ENCODE measurements around the gene ZNF738.

ZNF738 gene

DNA sequence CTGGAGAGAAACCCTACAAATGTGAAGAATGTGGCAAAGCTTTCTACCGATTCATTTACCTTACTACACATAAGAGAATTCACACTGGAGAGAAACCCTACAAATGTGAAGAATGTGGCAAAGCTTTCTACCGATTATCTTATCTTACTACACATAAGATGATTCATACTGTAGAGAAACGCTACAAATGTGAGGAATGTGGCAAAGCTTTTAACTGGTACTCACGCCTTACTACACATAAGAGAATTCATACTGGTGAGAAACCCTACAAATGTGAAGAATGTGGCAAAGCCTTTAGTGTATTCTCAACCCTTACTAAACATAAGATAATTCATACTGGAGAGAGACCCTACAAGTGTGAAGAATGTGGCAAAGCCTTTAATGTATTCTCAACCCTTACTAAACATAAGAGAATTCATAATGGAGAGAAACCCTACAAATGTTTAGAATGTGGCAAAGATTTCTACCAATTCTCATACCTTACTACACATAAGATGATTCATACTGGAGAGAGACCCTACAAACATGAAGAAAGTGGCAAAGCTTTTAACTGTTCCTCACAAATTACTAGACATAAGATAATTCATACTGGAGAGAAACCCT lies 25.3 kb downstream of the ZNF738 start:
- no peak overlapping the region for H3K4me3 ChIP-seq (ENCODE audit: low read depth, low read length)
- TF ChIP-seq, protein P1, sequence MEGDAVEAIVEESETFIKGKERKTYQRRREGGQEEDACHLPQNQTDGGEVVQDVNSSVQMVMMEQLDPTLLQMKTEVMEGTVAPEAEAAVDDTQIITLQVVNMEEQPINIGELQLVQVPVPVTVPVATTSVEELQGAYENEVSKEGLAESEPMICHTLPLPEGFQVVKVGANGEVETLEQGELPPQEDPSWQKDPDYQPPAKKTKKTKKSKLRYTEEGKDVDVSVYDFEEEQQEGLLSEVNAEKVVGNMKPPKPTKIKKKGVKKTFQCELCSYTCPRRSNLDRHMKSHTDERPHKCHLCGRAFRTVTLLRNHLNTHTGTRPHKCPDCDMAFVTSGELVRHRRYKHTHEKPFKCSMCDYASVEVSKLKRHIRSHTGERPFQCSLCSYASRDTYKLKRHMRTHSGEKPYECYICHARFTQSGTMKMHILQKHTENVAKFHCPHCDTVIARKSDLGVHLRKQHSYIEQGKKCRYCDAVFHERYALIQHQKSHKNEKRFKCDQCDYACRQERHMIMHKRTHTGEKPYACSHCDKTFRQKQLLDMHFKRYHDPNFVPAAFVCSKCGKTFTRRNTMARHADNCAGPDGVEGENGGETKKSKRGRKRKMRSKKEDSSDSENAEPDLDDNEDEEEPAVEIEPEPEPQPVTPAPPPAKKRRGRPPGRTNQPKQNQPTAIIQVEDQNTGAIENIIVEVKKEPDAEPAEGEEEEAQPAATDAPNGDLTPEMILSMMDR (IDR thresholded peaks at IDR 0.05; ENCODE audit: low read depth, low read length): no peak

DNA sequence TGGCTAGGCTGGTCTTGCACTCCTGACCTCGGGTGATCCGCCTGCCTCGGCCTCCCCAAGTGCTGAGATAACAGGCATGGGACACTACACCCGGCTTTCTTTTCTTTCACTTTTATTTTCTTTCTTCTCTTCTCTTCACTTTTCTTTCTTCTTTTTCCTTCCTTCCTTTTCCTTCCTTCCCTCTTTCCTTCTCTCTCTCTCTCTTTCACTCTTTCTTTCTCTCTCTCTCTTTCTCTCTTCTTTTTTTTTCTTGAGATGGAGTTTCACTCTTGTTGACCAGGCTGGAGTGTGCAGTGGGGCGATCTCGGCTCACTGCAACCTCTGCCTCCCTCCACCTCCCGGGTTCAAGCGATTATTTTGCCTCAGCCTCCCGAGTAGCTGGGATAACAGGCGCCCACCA lies 37.3 kb downstream of the ZNF738 start:
- TF ChIP-seq, protein P1 (IDR thresholded peaks at IDR 0.05; ENCODE audit: low read depth, low read length): no peak
- H3K4me3 ChIP-seq (ENCODE audit: low read depth, low read length): no peak overlapping the region

DNA sequence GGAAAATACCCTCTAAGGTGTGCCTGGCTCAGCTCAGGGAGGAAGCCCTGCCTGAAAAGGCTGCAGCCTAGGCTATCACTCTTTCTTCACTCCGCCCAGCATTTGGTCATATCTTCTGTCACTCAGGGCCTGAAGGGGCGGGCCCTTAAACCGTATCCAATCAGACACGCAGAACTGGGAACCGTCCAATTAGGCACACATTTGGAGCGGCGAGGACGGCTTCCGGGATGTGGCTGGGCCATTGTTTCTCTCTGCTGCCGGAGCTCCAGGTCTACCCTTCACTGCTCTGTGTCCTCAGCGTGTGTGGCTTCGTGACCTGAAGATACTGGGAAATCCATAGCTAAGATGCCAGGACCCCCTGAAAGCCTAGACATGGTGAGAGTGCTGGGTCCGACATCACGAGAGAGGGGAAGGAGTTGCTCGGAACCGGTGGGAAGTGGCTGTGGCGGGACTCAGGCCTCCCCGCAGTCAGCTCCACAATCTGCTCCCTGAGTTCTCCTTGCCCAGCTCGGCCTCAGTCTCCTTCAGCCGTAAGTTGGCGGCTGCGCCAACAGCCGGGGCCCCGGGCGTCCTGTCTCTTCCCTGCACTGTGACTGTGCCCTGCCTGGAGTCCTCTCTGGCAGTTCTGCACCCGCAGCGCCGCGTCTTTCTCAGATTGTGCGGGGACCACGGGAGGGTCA lies 38.2 kb downstream of the ZNF738 start, which contains the start of gene ZNF493:
Gene ZNF493 (plus strand): TSS at position 241 of the 680 bp plus-strand sequence. CDS start 105 bp downstream, at position 346.
- H3K4me3 ChIP-seq (ENCODE audit: low read depth, low read length): peak within 1 kb of the TSS; percentile 97

DNA sequence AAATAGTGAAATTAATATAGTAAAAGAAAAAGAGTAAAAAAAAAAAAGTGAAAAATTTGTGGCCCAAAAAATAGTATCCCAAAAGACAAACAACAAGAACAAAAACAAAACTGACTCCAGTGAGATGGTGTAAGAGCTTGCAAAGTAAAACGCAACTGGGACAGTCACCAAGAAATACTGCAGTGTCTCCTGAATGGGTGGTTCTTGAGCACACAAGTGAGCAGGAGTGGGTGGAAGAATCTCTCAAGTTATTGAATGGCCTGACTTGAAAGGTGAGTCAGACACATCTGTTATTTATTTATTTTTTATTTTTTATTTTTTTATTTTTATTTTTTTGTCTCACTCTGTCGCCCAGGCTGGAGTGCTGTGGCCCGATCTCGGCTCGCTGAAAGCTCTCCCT lies 40.1 kb downstream of the ZNF738 start:
- TF ChIP-seq, protein P1 (IDR thresholded peaks at IDR 0.05; ENCODE audit: low read depth, low read length): no peak
- no peak overlapping the region for H3K4me3 ChIP-seq (ENCODE audit: low read depth, low read length)

More for the DNA sequence above, 38.2 kb downstream of the ZNF738 start, which contains the start of gene ZNF493:
- TF ChIP-seq, protein P1 (IDR thresholded peaks at IDR 0.05; ENCODE audit: low read depth, low read length): no peak

- TF ChIP-seq, protein P1 (IDR thresholded peaks at IDR 0.05; ENCODE audit: low read depth, low read length): no peak
- no peak overlapping the region for H3K4me3 ChIP-seq (ENCODE audit: low read depth, low read length)
Observed at GRCh38 chr19:21402303-21402985, 43.6 kb downstream of the ZNF738 start.

DNA sequence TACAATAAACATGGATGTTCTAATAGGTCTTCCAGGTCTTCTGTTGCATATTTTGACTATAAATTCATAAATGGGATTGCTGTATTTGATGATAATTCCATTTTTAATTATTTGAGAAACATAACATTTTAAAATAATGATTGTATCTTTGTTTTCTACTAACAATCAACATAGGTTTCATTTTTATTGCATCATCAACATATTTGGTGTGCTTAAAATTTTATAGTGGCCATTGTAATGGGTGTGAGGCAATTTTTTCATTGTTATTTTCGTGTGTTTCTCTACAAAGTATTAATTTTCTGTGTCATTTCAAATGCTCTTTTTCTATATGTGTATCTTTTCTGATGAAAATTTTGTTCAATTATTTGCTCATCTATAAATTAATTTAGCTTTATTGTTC lies 51.4 kb downstream of the ZNF738 start:
- TF ChIP-seq, protein P1 (IDR thresholded peaks at IDR 0.05; ENCODE audit: low read depth, low read length): no peak

DNA sequence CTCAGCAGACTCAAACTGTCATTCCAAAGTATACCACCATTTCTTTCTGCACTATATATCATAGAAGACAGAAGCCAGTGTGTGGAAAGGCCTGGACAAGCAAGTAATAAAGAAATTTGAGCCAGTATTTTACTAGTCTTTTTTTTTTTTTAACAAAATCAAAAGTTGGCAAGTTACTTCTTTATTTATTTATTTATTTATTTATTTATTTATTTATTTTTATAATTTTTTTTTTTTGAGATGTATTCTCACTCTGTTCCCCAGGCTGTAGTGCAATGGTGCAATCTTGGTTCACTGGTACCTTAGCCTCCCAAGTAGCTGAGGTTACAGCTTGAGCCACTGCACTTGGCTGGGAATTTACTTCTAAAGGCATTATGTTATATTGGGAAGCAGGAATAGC lies 63.4 kb downstream of the ZNF738 start:
- TF ChIP-seq, protein P1 (IDR thresholded peaks at IDR 0.05; ENCODE audit: low read depth, low read length): no peak
- H3K4me3 ChIP-seq (ENCODE audit: low read depth, low read length): no peak overlapping the region

More for the DNA sequence above, 51.4 kb downstream of the ZNF738 start:
- H3K4me3 ChIP-seq (ENCODE audit: low read depth, low read length): no peak overlapping the region

Data from WI38 (cell line).